ENCODE results near the gene HLA-C.
"Not testable (repeated sequence)": the region's sequence is repeated elsewhere in the genome, so short reads cannot be mapped to it uniquely, and the experiment has no call there.

HLA-C gene

DNA sequence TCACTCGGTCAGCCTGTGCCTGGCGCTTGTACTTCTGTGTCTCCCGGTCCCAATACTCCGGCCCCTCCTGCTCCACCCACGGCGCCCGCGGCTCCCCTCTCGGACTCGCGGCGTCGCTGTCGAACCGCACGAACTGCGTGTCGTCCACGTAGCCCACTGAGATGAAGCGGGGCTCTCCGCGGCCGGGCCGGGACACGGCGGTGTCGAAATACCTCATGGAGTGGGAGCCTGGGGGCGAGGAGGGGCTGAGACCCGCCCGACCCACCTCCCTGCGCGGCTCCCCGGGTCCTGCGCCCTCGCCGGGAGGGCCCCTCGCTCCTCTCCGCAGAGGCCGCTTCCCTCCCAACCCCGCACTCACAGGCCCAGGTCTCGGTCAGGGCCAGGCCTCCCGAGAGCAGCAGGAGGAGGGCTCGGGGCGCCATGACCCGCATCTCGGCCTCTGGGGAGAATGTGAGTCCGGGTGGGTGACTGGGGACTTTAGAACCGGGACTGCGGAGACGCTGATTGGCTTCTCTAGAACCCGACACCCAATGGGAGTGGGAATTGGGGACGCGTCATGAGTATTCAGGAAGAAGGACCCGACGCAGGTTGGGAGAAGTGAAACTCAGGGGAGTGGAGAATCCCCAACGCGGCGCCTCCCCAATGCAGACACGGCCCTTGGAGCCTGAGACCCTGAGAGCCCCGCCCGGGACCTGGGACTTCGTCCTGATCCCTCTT, at the start of gene HLA-C:
Gene HLA-C, minus strand, starts transcription at position 452 of the 717 bp plus-strand sequence. Its CDS starts 21 bp downstream, at position 431.
- DNase-seq, result peak; percentile 94

DNA sequence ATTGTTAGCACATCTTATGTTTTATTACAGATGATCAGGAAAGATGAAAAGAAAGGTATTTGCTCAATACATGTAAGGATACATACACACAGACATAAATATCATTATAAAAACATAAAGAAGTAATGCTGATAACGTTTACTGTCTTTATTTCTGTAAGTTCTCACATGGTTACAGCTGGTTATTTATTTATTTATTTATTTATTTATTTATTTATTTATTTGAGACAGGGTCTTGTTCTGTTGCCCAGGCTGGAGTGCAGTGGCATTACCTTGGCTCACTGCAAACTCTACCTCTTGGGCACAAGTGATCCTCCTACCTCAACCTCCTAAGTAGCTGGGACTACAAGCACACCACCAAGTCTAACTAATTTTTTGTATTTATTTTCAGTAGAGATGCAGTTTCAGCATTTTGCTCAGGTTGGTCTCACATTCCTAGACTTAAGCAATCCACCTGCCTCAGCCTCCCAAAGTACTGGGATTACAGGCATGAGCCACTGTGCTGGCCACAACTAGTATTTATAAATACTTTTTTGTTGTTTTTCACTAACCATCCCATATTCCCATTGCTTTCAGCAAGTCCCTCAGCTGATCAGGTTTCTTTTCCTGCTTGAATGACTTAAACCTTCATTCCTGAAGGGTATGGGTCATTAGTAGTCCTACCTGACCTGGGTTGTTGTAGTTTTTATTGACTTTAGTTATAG, 49.3 kb upstream of the HLA-C start:
- no peak for DNase-seq

DNA sequence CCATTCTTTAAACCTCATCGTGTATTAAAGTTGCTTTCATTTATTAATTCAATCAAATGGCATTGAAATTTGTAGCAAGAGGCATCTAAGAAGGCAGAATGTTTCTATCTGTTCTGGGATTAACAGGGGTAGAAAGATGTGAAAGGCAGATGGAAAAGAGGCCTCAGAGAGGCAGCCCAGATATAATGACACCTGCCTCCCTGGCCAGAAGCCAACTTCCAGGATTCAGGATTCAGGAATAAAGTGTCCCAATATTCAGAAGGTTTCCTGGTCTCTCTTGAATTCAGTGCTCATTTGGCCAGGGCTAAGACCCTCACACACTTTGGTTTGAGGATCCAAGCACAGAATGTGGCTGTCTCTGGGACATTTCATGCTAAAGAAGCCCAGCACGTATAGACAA, 45.1 kb upstream of the HLA-C start:
- no peak for DNase-seq

DNA sequence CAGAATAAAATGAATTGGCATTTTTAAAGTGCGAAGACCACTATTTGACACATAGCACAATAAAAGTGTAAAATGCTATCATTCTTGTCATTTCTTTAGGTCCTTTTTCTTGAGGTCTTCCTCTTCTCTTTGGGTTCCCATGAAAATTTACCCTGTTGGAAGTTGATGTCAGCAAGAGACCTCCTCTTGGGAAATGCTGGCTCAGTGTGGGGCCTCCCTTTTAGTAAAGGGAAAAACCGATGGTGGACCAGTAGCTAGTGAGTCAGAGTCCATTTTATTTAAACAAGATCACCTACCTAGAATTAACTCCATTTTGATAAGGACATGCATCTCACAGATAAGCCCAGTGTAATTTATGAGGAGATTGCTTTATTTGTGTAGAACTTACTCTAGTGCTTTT, 37.7 kb upstream of the HLA-C start:
- no peak for DNase-seq

DNA sequence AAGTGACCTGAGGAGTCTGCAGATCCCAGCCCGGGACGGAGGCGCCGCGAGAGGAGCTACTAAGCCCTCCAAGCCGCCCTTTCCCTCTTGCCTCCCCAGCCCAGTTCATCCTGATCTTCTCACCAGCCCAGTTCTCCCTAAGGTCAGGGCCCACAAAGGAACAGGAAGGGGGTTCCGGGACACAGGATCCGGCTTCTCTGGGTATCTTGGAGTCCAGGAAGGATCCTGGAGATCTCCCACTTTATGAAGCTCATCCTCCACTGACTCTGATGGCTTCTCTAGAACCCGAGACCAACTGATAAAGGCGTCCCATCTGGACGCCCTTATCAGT, 36.9 kb upstream of the HLA-C start:
- DNase-seq, result no peak

DNA sequence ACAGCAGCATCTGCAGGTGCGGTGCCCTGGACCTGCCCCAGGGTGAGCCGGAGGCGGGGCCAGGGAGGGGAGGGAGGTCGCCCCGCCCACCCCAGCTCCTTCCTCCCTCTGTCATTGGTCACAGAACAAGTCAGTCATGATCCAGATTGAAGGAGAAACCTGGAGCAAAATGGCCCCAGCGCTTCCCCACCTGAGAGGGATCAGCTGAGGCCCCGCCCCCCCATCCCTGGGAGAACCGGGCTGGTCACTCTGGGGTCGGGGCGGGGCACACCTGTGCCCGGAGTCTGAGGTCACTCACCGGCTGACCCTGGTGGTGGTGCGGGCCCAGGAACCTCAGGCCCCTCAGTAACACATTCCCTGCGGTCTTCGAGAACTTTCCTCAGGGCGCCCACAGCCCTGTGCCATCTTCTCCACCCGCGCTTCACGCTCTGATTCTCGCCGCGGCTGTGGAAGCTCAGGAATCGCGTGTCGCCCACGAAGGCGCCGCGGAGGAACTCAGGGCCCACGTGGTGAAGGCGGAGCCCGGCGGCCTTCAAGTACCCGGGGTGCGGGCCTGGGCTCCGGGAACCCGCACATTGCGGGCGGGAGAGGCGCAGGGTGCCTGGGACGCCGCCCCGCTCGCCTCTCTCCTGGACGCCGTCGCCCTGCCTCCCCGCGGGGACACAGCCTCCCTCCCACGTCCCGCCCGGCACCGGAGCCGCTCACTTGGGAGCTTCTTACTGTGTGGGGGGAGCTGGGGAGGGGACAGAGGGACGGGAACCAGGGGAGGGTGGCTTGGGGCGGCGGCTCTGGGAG, 36.4 kb upstream of the HLA-C start:
- no peak for DNase-seq

DNA sequence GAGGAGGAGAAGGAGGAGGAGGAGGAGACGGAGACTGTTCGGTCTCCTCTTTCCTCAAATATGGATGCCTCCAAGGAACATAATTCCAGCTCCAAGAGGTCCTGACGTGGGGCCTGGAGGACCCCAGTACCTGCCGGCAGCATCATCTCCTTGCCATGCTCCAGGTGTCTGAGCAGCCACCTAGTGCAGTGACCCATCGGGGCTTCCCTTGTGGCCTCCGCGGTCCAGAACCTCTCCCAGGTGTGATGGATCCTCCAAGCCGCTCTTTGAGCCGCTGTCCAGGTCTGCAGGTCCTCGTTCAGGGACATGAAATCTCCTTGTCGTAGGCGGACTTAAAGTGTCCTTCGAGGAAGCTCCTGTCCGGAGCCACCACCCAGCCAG, 35.8 kb upstream of the HLA-C start:
- no peak for DNase-seq

DNA sequence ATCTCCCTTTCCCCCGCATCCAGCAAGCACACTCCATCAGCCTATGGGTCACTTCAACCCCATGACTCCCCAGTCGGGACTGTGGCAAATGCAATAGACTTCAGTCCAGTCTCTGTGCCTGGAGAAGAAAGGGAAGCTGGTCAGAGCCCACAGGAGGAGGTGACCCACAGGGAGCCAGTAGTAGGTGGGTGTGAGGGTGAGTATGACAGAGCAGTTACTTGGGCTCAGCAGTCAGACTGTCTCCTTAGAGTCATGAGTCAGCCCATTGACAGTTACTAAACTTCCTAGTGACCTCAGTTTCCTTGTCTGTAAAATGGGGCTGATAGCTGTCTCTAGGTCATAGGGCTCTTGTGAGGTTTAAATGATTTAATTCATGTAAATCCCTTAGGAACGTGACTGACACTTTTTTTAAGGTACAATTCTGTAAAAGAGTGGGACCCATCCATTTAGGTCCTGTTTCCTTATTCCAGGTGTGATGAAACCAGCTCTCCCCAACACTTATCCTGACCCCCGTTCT, 33.9 kb upstream of the HLA-C start:
- DNase-seq, result no peak

DNA sequence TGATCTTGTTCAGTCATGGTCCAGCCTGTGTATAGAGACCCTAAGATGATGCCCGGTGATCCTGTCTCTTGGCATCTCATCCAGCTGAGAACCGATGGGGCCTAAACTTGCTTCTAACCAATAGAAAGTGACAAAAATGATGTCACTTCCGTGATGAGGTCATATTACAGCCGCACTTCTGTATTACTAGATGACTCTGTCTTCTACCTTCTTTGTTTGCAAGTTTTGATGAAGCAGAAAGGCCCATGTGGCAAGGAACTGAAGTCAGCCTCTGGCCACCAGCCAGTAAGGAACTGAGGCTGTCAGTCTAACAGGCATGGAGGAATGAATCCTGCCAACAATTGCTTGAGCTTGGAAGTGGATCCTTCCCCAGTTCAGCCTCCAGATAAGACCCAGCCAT, 32.8 kb upstream of the HLA-C start:
- DNase-seq, result no peak

DNA sequence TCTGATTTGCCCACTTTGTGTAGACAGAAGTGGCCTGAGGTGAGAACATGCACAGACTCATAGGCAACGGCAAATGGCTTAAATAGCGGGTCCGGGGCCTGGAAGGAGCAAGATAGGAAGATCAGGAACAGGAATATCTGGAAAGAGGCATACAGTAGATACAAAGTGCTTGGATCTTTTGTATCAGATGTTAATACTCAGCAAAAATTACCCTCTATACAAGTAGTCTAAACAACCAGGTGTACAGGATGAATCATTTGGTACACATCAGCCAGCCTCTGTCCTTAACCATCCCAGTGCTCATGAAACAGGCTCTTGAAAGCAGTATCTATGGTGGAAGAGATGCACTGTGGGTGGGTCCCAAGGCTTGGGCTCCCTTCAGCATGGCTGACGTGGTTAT, 28.9 kb upstream of the HLA-C start:
- no peak for DNase-seq

DNA sequence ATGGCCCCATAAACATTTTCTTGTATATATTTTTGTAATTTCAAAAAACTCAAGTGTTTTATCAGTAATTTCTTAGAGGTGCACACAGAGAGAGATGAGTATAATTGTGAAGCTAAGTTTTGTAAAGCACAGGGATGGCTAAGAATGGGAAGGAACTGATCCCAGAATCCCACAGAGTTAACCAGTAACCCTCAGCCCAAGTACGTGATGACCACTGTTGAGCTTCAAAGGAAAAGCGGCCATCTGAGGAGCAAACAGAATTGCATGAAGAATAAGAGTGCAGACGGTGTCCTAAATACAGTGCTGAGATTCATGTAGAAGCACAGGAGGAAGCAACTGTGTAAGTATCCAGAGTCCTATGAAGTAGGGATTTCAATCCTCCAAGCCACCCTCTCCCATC, 28.1 kb upstream of the HLA-C start:
- DNase-seq, result no peak

DNA sequence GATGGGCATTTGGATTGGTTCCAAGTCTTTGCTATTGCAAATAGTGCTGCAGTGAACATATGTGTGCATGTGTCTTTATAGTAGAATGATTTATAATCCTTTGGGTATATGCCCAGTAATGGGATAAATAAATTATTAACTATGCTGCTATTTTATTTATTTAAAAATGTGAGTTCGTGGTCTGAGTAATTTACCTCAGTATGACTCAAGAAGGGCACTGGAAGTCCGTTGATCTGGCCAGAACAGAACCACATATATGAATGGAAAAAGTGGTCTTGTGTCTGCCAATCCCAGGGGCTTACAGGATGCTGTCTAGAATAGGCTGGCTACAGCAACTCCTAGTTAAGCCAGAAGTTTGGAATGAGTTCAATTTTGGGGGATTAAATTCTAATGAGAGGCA, 27.6 kb upstream of the HLA-C start:
- no peak for DNase-seq

DNA sequence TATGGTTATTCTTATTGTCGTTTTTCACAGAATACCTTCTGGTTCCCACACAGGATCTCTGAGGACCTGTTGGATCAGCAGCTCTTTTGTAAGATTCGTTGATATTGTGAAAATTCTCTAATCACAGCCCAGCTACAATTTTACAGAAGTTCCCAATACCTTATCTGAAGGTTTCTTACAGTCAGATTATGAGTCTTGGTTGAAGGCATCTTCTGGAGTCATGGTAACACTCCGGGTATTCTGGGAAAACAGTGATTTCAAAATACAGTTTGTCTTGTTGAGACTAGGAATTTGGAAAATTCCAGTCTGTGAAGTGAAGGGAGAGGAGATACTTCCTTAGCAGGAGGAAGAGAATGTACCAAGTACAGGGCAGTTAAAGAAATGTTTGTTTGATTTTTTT, 22.2 kb upstream of the HLA-C start:
- DNase-seq, result no peak

DNA sequence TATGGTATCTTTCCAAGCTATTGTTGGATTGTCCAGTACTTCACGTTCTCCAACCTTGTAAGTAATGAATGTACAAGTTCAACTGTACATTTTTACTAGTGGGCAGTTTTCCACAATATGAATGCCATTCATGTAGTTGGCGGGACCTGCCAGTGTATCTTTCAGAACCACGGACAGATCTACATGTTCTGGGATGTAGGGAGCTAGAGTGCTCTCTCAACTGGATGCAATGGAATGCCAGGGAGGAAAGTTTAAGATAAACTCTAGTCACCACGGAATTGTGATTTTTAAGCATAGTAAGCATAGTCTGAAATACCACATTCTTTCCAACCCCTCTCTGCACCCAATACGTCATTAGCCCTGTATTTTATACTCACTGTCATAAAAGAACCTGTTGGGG, 21.5 kb upstream of the HLA-C start:
- DNase-seq, result no peak

DNA sequence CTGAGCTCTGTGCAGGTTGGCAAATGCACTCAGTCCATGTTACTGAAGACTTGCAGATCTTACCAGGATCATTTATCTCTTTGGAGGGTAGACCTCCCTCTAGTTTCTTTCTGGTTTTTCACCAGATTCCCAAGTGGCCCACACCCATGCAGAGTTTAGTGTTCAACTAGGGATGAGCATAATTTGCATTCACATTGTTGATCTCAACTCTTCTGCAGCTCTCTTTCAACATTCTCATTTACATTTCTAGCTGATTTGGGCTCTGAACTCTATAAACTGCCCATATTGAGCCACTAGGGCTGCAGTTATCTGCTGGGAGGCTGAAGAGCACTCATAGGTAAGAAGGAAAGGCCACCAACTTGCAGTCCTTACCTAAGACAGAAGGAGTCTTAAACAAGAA, 17.9 kb upstream of the HLA-C start:
- no peak for DNase-seq

DNA sequence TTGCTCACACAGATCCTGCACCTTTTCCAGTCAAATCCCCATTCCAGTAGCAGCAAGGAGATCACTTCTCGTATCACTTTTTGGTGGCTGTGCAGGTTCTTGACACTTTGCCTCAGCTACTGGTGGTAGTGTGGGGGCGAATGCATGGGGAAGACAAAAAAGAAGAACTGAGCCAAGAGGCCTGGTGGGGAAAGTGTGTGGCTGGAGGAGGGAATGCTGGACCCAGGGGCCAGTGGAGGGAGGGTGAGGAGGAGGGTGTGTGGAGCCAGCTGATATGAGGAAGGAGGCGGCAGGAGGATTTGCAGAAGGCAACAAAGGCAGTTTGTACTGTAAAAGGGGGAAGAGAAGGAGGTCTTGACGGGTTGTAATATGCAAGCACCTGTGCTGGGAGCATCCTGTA, 15.7 kb upstream of the HLA-C start:
- no peak for DNase-seq

DNA sequence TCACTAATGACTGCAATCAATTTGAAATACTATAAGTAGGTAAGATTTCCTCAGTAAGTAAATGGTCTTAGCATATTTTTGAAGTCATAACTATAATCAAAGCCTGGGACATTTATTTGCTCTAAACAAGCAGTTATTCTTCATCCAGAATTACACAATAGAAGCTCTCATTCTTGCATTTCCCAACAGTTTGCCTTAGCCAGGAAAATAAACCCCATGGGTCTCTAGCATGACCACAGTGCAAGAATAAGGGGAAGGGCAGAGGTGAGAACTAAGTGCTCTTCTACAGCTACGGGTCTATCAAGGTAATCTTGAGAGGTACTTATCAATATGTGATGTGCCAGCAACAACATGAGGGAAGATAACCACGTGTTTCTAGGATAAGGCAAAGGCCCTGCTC, 14.1 kb upstream of the HLA-C start:
- no peak for DNase-seq

DNA sequence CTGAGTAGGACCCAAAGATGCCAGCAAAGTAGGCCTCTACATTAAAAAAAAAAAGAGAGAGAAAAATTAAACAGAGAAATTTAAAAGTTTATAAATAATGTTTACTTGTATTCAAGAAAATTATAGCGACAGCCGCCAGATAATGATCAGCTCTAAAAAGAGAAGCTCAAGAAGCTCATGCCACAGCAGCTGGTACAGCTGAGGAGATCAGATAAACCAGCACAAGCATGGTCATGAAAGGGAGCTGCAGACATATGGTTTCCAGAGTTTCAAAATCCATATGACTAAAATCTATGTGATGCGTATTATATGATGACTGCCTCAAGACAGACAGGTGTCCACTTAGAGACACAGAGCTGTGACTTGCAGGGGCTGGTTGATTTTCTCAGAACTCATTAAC, 13.6 kb upstream of the HLA-C start:
- no peak for DNase-seq

DNA sequence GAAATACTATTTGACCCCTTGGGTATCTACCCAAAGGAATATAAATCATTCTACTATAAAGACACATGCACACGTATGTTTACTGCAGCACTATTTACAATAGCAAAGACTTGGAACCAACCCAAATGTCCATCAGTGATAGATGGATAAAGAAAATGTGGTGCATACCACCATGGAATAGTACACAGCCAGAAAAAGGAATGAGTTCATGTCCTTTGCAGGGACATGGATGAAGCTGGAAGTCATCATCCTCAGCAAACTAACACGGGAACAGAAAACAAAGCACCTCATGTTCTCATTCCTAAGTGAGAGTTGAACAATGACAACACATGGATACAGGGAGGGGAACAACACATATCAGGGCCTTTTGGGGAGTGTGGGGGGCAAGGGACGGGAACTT, 7.8 kb upstream of the HLA-C start:
- DNase-seq, result not testable (repeated sequence)

DNA sequence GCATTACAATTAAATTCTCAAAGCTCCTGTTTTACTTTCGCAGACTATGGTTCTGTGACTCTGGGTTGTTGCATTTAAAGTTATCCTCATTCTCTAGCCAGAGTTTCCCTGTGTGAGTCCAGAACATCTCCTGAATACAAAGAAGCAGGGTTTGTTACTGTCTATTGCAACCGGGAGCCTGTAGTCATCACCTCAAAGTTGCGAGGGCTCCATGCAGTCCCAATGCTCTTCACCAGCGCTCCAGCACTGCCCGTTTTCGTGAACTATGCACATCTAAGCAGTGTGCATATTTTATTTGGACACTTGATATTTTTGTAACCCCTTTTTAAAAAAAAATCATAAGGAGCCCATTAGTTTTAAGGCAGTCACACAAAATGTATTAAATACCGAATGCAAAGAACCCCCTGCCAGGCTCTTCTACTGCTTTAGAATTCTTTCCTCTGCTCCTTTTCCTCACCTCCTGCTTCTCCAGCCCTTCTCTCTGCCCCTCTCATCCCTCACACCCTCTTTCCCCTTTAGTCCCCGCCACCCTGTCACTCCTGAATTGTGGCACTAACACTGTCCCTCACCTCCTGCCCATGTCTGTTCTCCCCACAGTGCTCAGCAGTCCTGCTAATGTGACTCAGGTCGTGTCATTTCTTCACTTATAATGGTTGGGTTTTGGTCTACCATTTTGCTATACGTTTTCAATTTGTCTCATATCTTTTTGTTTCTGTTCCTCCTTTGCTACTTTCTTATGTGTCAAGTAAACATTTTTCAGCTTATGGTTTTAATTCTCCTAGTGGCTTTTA, 1.1 kb upstream of the HLA-C start:
- no peak for DNase-seq

DNA sequence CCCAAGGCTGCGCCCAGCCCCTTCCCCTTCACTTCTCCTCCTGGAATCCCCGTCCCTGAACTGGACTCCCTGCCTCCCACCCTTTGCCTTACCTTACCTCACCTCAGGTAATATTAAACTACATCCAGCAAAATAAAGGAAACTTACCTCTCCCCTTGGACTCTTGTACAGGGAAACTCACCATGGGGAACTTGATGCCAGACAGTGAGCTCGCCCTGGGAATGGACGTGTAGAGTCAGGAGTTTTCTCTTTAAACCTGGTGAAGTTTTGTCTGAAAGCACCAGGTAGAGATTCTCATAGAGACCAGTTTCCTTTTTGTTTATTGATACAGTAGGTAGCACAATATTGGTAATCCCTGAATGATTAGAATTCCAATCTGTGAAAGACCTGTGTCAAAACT, 544 bp upstream of the HLA-C start:
- no peak for DNase-seq

DNA sequence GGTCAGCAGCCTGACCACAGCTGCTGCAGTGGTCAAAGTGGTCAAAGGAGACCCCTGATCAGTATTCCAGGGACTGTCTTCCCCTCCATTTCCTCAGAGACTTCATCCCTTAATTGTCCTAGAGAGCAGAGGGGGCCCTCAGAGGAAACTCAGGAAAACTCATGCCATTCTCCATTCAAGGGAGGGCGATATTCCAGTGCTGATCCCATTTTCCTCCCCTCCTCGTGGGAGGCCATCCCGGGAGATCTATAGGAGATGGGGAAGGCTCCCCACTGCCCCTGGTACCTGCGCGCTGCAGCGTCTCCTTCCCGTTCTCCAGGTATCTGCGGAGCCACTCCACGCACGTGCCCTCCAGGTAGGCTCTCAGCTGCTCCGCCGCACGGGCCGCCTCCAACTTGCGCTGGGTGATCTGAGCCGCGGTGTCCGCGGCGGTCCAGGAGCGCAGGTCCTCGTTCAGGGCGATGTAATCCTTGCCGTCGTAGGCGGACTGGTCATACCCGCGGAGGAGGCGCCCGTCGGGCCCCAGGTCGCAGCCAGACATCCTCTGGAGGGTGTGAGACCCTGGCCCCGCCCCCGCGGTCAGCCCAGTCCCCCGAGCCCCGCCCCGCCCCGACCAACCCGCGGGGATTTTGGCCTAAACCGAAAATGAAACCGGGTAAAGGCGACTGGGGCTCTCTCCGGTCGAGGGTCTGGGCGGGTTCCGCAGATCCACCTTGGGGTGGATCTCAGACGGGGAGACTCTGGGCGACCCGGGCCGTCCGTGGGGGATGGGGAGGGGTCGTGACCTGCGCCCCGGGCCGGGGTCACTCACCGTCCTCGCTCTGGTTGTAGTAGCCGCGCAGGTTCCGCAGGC, 878 bp downstream of the HLA-C start:
- DNase-seq, result peak; percentile 33

Data from NCI-H510A (cell line).